T follicular helper cell (primary cell): Measurements from ENCODE around the gene MYBPHL.

Experiments used
- DNase-seq: peaks from one replicate; pipeline ENCODE4 v3.0.0-alpha.2; 2020; ENCODE audit warnings: low read depth
- total RNA-seq, 2 experiments: gene quantifications; one replicate each; lab custom pipeline; 2026; lab: John Stamatoyannopoulos, UW

Gene MYBPHL, protein sequence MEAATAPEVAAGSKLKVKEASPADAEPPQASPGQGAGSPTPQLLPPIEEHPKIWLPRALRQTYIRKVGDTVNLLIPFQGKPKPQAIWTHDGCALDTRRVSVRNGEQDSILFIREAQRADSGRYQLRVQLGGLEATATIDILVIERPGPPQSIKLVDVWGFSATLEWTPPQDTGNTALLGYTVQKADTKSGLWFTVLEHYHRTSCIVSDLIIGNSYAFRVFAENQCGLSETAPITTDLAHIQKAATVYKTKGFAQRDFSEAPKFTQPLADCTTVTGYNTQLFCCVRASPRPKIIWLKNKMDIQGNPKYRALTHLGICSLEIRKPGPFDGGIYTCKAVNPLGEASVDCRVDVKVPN
- total RNA-seq, result 0 to 0.04 reads per million in 2 experiments

DNA sequence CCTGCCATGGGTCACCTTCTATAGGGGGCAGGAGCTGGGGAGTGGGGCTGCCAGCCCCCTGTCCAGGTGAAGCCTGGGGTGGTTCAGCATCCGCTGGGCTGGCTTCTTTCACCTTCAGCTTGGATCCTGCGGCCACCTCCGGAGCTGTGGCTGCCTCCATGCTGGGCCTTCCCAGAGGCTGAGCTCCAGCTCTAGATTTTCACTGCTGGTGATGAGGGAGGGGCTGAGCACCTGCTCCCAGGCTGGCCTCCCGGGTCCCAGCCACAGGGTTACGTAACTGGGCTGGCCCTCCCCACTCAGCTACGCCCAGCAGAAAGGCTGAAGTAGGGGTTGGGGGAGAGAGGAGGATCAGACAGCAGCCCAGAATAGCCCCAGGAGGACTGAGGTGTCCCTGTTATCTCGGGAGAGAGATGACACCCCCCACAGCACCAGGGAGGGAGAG, at the start of gene MYBPHL:
TSS of gene MYBPHL (minus strand) at position 180 of the 442 bp plus-strand sequence. CDS start at position 160, 20 bp downstream.
- DNase-seq, result no peak

DNA sequence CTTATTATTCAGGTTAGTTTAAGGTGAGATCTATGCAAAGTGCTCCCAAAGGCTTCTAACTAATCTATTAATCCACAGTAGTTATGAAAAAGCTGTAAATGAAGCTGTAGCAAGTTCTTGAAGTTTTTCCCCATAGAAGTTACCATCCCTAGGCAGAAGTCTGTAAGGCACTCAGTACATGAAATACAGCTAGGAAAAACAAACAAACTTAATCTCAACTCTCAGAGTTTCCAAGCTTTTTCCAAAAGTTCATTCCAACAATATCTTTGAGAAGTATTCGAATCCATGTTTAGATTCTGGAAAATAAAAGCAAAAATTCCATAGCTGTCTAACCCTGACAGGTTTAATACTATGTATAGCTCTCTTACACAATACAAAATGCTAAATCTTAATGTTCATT, 49.7 kb upstream of the MYBPHL start:
- DNase-seq, result no peak

DNA sequence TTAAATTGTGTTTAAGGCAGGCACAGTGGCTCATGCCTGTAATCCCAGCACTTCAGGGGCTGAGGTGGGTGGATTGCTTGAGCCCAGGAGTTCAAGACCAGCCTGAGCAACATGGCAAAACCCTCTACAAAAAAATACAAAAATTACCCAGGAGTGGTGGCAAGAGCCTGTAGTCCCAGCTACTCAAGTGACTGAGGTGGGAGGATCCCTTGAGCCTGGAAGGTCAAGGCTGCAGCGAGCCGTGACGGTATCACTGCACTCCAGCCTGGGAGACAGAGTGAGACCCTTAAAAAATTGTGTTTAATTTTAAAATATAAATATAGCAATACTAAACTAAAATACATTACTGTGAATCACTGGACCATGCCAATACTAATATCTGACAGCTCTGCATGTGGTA, 48.1 kb upstream of the MYBPHL start:
- DNase-seq, result no peak

DNA sequence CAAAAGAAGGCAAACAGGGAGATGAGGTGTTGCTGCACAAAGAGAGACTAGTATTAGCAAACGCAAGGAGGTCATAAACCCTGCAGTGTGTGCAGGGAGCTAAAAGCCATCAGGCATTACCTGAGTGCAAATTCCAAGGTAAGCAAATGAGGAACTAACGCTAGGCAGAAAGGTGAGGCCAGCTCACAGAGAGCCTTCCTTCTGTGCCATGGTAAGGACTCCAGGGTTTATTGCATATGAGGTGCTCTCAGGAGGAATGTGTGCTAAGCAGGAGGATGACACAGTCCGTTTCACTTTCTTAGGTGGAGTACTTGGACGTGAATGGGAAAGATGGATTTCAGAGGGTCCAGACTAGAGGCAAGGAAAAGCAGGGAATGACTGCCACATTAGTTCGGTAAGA, 44.6 kb upstream of the MYBPHL start:
- no peak for DNase-seq

DNA sequence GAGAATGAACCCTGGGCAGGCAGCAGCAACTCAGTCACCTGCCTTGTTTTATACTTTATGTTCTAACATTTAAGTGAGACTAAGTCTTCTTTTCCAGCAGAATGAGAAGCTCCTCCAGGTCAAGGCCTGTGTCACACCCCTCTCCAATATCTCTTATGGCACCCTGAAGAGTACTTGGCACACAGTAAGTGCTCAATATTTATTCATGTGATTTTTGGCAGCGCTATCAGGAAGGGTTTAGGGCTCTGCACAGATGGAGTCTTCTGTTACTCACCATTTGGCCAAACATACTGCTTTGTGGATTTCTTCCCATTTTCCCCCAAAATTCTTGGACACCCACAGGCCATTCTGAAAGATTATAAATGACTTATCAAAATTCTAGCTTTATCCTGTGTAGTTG, 43.8 kb upstream of the MYBPHL start:
- DNase-seq, result no peak

DNA sequence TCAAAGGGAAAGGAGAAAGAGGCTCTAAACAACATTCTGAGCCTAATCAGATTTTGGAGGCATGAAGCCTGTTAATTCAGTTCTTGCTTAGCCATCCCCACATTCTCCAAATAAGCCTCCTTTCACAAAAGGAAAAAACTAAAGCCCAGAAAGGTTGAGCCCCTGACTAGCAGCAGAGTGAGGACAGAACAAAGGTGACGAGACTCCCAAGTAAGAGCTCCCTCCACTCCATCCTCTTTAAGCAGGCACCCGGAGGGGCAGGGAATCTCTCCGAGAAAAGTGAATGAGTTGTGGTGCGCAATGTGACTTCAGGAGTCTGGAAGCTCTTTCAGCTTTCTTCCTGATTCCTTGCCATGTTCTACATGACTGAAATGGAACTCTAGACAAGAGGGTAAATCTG, 43.4 kb upstream of the MYBPHL start:
- DNase-seq, result no peak

DNA sequence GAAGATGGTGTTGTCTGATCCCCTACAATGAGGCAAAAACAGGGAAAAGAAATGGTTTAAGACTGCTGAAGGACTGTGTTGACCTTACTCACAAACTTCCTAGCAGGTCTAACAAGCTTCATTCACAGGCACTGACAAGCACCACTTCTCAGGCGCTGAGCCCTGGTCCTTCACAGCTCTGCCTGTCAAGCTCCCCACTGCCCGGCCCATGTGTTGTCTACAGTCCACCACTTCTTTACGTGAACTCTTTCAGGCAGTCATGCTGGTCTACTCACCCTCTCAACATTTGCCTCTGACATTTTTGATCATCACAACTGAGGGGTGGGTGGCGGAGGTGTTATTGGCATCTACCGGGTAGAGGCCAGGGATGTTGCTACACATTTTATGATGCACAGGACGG, 40.7 kb upstream of the MYBPHL start:
- no peak for DNase-seq

DNA sequence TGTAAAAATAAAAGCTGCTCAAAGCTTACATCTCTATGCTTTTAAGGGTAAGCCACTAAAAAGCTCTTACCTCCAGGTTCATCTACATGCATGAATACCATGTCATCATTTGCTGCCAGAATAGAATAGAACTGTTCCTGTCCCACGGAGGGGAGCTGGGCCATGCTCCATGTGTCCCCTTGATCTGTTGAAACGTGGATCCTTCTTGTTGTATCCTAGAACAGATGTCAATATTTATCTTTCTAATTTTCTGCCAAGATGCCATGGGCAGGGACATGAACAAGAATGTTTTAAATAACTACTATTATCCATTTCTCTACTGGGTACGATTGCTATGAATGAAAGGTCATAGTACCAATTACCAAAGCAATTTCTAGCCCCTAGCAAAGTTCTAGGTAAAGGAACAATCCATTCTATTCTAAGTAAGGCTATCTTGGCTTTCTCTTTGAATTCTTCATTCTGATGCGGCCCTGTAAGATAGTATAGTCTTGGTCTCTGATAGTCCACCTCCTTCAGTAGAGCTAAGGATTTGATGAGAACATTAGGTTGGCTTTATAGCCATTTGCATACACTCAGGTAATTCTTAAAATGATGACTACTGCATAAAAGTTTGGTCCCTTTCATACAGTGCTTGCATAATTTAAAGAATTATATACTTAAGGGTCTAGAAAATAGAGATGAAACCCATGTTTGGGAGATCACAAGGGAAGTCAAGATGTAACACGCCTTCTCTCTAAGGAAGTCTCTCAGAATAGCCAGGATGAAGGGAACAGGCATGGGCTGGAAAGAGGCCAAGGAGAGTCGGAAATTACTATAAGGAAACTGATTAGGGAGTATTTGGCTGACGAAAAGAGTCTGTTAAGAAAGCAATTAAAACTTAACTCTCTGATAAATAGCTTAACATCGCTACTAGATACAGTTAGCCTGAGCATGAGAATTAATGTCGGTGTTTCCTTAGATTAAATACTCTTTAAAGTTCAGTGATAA, 35.4 kb upstream of the MYBPHL start:
- DNase-seq, result no peak

DNA sequence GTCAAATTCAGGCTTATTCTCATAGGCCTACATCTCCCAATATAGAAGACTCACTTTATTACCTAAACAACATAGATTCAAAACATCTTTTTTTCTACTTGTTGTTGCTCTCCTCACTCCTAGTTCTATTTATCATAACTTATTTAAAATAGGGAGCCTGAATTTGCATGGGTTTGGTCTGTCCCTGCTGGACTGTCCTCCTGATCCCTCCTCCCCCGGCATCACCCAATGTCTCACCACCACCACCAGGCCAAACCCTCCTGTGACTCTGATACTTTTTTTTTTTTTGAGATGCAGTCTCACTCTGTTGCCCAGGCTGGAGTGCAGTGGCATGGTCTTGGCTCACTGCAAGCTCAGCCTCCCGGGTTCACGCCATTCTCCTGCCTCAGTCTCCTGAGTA, 31.8 kb upstream of the MYBPHL start:
- no peak for DNase-seq

DNA sequence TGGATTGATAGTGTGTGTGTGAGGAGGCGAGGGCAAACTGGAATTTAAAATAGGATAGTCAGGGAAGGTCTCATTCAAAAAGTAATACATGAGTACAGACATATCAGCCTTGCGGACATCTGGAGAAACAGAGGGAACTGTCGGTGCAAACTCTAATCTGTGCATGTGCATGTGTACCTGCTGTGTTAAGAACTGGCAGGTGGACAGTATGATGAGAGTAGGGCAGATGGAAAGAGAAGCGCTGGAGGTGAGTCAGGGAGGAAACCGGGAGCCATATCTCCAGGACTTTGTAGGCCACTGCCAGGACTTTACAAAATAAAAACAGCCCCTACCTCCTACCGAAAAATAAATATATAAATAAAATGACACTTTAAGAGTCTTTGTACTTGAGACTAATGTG, 31.3 kb upstream of the MYBPHL start:
- no peak for DNase-seq

DNA sequence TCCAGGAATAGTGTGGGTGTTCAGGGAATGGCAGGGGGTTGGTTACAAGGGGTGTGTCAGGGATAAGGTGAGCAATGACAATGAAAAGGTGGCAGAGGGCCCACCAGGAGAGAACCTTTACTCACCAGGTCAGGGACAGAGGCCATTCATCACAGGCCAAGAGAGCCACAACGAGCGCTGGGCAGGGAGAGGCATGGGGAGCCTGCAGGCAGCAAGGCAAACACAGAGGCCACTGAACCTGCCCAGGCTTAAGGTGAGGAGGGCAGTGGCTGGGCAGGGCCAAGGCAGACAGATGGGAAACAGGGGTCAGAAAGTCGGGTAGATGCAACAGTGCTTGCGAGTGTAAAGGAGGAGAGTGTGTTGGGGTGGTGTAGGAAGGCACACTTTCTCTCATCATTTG, 28.3 kb upstream of the MYBPHL start:
- DNase-seq, result no peak

DNA sequence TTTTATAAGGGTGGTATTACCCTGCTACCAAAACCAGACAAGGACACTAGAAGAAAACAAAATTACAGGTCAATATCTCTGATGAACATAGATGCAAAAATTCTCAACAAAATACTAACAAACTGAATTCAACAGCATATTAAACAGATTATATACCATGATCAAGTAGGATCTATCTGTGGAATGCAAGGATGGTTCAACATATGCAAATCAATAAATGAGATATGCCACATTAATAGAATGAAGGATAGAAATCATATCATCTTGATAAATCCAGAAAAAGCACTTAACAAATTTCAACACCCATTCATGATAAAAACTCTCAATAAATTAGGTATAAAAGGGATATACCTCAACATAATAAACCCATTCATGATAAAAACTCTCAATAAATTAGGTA, 24.3 kb upstream of the MYBPHL start:
- DNase-seq, result no peak

DNA sequence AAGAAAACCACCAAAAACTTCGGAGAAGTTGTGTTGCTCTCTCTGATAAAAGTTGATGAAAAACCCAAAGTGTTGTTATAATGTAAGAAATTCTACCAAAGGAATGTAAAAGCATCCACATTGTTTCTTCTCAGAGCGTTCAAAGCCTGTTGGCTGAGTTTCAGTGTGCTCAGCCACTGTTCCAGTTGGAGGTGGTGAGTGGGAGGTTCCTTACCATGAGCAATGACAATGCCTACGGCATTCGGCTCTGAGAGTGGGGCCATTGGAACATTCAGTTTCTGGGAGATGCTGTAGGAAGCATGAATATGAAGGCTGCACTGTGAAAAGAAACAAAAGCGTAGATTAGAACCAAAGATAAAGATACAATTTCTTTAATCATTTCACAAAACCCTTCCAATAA, 20.5 kb upstream of the MYBPHL start:
- no peak for DNase-seq

DNA sequence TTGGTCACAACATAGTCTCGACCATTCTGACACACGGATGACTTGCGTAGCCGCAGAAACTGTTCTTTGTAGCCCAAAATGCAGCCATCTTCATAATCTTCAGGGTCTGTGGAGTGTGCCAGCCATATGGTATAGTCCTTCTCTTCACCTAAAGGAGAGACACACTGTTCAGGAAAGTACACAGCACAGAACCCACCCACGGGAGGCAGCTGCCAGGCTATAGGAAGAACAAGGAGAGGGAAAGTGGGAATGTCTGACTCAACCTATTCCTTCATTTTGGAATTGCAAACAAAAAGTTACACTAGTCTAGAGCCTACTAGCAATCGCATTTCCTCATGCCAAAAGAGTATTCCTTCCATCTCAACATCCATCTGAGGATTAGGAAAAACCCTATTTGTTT, 16.2 kb upstream of the MYBPHL start:
- DNase-seq, result no peak

DNA sequence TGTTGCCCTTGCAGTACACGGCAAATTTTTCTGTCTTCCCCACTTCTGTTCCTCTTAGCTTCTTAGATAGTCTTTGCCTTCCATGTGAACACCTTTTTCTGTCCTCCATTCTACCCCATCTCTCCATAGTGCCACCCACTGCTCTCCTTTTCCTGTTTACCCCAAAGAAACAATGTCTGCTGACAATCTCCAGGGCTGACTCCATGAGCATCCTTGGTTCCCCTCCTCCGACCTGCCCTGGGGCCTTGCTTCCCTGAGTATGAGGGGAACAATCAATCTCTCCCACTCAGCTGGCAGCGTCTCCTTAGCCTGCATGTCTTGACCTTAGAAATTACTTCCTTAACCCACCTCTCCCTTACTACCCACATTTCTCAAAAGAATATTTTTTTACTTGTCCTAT, 12.3 kb upstream of the MYBPHL start:
- no peak for DNase-seq

DNA sequence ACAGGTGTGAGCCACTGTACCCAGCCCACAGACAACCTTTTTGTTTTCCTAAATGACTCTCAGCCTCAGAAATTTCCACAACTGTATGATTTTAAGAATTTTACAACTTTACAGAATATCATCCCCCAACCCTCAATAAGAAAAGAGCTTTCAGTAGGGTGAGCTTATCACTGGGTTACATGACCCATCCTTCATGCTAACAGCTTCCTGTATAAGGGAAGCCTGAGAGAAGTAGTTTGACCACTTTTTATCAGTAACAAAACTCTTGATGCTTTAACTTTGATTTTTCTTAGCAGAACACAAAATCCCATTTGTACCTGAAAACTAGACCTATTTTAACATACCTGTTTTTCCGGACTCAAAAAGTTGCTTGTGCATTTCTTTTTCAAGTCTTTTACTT, 9.7 kb upstream of the MYBPHL start:
- DNase-seq, result no peak

DNA sequence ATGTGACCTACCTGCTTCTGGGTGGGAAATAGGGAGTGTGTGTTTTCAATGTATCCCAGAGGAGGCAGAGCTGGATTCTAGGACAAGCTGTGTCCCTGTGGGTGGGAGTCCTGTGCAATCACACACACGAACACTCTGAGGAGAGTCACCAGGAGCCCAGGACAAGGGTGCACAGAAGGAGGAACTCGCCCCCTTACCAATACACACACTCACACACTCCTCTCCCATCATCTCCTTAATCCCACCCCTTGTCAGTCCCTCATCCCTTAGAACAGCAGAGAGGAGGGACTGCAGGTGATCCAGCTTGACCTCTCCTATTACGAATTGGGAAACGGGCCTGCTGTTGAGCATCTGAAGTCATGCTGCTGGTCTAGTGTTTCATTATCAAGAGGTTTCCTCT, 8.5 kb upstream of the MYBPHL start:
- DNase-seq, result no peak

DNA sequence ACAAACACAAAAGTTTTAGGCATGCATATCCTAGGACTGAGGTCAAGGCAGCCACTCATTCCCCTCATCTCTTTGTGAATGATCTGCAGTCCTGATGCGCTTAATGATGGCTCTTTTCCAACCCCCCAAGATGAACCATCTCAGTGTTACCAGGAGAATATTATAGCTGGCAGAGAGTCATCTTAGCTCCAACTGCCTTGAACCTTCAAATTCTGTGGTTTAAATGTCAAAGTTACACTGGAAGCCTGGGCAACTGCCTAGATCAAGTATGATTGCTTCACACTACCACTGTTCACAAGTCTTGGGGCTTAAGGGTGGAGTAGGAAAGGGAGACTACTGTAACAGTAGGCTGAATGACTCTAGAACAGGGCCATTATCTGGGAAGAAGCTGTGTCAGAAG, 8.0 kb upstream of the MYBPHL start:
- no peak for DNase-seq

DNA sequence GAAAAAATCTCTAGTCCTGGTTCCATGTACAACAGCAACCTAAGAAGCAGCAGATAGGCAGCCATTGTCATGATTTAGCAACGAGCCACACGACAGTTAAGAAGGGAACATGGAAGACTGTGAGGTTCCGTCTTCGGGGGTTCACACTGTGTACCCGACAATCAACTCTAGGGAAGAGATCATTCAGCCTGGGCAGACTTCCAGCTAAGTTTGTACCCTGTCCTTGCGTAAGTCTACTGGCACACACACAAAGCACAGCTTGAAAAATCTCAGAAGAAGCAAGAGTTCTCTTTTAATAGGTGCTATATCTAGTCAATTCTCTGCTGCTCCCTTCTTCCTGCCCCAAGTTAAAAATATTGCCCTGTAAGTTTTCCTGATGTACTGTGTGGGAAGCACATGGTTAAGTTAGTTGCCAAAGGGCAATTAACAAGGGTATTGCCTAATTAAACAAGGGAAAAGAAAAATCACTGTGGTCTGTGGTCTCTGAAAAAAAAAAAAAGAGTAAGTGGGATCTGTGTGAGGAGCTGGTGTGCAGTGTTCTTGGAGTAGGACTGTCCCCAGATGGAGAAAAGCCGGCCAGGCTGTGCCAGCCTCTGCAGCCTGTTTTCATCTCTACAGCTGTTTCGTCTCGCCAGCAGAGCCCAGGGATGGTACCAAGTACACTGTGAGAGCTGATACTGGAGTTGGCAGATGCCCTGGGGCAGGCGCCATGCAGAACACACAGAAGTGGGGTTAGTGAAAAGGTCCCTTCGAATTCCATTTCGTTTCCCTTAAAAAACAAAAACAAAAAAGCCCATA, 6.4 kb upstream of the MYBPHL start:
- DNase-seq, result no peak

DNA sequence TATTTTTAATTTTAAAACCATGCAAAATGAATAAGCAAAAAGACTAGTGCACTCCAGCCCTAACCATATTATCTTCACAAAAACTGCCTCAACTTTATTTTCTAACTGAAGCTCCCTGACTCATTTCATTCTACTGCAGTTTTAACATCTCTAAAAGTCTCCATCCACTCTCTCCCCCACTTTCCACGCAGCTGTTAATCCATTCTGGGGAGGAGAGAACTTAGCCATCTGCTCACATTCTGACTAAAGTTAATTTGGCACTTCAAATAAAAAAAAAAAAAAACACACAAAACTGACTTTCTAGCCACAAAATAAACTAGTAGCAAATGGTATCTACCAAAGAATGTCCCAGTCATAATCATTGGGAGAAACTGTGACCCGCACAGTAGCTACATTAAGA, 5.4 kb upstream of the MYBPHL start:
- no peak for DNase-seq

DNA sequence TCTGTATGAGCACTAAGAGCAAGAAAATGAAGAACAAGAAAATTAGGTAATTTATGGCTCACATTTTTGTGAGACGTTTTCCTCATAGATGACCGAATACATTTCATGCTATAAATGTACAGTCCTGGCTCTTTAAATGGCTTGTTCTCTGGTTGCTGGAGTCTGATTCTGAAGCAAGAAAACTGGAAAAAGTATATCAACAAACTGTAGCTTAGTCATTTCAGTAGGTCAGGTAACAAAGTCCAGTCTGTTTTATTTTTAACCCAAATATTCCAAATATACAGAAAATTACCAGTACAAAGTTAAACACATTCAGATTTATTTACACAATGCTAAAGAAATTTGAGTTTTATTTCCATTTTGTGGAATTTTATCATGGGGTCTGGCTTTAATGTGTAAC, 2.5 kb upstream of the MYBPHL start:
- DNase-seq, result no peak
